GM13977 (cell line): ENCODE data around the gene SIN3B.

Experiments
- DNase-seq: peaks from one replicate; pipeline ENCODE4 v3.0.0; 2012; ENCODE audit warnings: low spot score
- CTCF ChIP-seq: IDR thresholded peaks from 2 replicates; pipeline ENCODE4 v1.5.1; 2012; ENCODE audit warnings: mild to moderate bottlenecking, control low read depth; ENCODE audit not compliant: insufficient read depth; ENCODE audit errors: extremely low read depth, missing control alignments
- in situ Hi-C: fragments of 300-500 bp; cut with MboI; formaldehyde crosslinking; loops from one replicate; pipeline ENCODE4 v1.12.0; 2022; ENCODE audit warnings: low sequenced_read_pairs, low pct_unique_long_range_greater_than_20kb, mixed read lengths, inconsistent platforms; ENCODE audit not compliant: unreplicated experiment

SIN3B gene, protein sequence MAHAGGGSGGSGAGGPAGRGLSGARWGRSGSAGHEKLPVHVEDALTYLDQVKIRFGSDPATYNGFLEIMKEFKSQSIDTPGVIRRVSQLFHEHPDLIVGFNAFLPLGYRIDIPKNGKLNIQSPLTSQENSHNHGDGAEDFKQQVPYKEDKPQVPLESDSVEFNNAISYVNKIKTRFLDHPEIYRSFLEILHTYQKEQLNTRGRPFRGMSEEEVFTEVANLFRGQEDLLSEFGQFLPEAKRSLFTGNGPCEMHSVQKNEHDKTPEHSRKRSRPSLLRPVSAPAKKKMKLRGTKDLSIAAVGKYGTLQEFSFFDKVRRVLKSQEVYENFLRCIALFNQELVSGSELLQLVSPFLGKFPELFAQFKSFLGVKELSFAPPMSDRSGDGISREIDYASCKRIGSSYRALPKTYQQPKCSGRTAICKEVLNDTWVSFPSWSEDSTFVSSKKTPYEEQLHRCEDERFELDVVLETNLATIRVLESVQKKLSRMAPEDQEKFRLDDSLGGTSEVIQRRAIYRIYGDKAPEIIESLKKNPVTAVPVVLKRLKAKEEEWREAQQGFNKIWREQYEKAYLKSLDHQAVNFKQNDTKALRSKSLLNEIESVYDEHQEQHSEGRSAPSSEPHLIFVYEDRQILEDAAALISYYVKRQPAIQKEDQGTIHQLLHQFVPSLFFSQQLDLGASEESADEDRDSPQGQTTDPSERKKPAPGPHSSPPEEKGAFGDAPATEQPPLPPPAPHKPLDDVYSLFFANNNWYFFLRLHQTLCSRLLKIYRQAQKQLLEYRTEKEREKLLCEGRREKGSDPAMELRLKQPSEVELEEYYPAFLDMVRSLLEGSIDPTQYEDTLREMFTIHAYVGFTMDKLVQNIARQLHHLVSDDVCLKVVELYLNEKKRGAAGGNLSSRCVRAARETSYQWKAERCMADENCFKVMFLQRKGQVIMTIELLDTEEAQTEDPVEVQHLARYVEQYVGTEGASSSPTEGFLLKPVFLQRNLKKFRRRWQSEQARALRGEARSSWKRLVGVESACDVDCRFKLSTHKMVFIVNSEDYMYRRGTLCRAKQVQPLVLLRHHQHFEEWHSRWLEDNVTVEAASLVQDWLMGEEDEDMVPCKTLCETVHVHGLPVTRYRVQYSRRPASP

DNA sequence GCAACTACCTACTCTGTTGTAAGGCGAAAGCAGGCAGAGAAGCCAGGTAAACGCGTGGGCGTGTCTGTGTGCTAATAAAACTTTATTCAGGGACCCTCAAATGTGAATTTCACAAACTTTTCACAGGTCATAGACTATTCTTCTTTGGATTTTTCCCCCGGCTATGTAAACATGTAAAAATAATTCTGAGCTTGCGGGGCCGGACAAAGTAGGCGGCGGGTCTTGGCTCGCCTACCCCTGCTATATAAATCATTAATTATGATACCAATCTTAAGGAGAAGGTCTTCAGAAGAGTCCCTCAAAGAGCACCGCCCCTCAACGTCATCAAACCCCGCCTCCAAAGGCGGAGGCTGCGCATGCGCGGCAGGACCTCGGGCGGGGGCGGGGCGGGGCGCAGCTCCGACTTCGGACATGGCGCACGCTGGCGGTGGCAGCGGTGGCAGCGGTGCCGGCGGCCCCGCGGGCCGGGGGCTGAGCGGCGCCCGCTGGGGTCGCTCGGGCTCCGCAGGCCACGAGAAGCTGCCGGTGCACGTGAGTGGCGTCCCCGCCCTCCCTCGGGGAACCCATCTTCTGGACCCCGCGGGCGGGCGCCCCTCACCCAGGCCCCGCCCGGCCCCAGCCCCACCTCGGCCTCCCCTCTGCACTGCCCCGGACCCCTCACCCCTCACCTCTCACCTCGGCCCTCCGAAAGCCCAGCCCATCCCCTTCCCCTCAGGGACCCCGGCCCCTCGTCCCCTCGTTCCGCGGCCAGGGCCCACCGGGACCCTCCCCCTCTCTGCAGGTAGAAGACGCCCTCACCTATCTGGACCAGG, at the start of gene SIN3B:
Gene SIN3B (plus strand): TSS at position 389 of the 812 bp plus-strand sequence. CDS start 23 bp downstream, at position 412.
- no peak for TF ChIP-seq CTCF
- in situ Hi-C loops, result no loop called here

DNA sequence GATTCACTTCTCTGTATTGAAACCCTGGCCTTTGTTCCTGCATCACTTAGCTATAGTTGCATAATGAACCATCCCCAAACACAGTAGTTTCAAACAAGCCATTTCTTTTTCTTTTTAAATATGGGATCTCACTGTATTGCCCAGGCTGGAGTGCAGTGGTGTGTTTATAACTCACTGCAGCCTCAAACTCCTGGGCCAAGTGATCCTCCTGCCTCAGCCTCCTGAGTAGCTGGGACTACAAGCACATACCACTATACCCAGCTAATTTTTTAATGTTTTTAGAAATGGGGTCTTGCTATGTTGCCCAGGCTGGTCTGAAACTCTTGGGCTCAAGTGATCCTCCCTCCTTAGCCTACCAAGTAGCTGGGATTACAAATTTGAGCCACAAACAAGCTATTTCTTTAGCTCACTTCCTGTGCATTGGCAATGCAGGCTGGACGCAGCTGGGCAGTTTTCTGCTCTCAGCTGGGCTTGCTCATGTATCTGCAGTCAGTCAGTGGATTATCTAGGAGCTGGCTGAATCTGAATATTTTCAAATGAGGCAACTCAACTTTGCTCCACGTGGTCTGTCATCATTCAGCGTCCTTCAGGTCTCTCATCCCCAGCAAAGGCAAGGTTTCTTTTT, 49.5 kb upstream of the SIN3B start:
- no peak for TF ChIP-seq CTCF
- DNase-seq, result no peak
- in situ Hi-C loops, result no loop called here

More for the DNA sequence above, at the start of gene SIN3B:
- peak; percentile 97 for DNase-seq

- no peak for TF ChIP-seq CTCF
- DNase-seq, result no peak
- in situ Hi-C loops, result no loop called here
These were observed 46.5 kb upstream of the SIN3B start for GRCh38 chr19:16782719-16783118.

- in situ Hi-C loops, result no loop called here
- no peak for TF ChIP-seq CTCF
- no peak for DNase-seq
These were observed 40.7 kb upstream of the SIN3B start for GRCh38 chr19:16788479-16788878.

DNA sequence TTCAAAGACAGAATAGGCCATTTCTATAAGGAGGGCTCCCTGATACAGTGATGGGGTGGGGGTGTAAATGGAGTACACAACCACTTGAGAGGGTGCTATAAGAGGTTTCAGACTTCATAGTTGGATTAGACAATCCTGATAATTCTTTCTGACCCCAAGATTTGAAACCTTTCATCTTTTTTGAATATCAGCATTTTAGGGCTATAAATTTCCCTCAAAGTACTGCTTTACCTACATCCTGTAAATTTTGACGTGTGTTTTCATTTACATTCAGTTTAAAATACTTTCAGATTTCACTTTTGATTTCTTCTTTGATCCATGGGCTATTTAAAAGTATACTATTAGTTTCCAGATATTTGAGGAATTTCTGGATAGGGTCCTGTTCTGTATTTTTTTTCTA, 40.0 kb upstream of the SIN3B start:
- DNase-seq, result no peak
- no peak for TF ChIP-seq CTCF
- in situ Hi-C loops, result no loop called here
